HEK293 (cell line): ENCODE data around the gene JAGN1.

Experiments
- CTCF ChIA-PET: fragments of 350-600 bp; formaldehyde crosslinking; extraction: SDS; loops from one replicate; lab custom pipeline; 2021; ENCODE audit warnings: antibody characterized with exemption; lab: Yijun Ruan, JAX
- POLR2A ChIA-PET: fragments of 300-600 bp; formaldehyde crosslinking; extraction: SDS; loops from one replicate; lab custom pipeline; 2020; ENCODE audit warnings: antibody characterized with exemption, inconsistent platforms; lab: Yijun Ruan, JAX
- H3K27ac ChIP-seq: fragments of 200-500 bp; sonication (Bioruptor generic); 2 replicates; pipeline ENCODE4 v1.5.1; 2014; ENCODE audit warnings: low read depth, low read length, control low read depth, inconsistent platforms; ENCODE audit errors: extremely low read depth
- H3K36me3 ChIP-seq, 2 experiments: fragments of 200-500 bp in 1 of 2; sonication (Bioruptor generic) in 1 of 2; 1 replicate in 1 of 2; 2 replicates in 1 of 2; pipeline ENCODE4 v1.5.1; 2014 to 2017; ENCODE audit warnings: inconsistent platforms in 2 of 2, low read length in 2 of 2; ENCODE audit not compliant: control insufficient read depth in 2 of 2, insufficient read depth in 1 of 2
- H3K4me1 ChIP-seq: fragments of 200-500 bp; sonication (Bioruptor generic); 2 replicates; pipeline ENCODE4 v1.5.1; 2014; ENCODE audit warnings: mild to moderate bottlenecking, low read length, inconsistent platforms; ENCODE audit not compliant: control insufficient read depth, insufficient read depth
- H3K4me3 ChIP-seq: 2 replicates; pipeline ENCODE4 v1.5.1; 2011; ENCODE audit warnings: low read depth, mild to moderate bottlenecking, control low read depth, low read length, moderate library complexity
- H3K9me3 ChIP-seq: fragments of 200-500 bp; sonication (Bioruptor generic); 2 replicates; pipeline ENCODE4 v1.5.1; 2014; ENCODE audit warnings: low read depth, low read length, inconsistent platforms; ENCODE audit not compliant: control insufficient read depth, insufficient read depth
- OSR2 ChIP-seq: fragments of 450-650 bp; formaldehyde crosslinking; IDR thresholded peaks from 2 replicates; pipeline ENCODE4 v1.5.1; 2016; ENCODE audit warnings: missing biosample characterization, missing genetic modification characterization
- WT1 ChIP-seq: fragments of 450-650 bp; formaldehyde crosslinking; IDR thresholded peaks from 2 replicates; pipeline ENCODE4 v1.5.1; 2016; ENCODE audit warnings: missing biosample characterization, missing genetic modification characterization
- ZBTB8A ChIP-seq: fragments of 450-650 bp; formaldehyde crosslinking; IDR thresholded peaks from 2 replicates; pipeline ENCODE4 v1.5.1; 2016; ENCODE audit warnings: missing biosample characterization, missing genetic modification characterization
- ZNF133 ChIP-seq: fragments of 450-650 bp; formaldehyde crosslinking; IDR thresholded peaks from 2 replicates; pipeline ENCODE4 v1.5.1; 2016; ENCODE audit warnings: missing biosample characterization, missing genetic modification characterization
- ZNF146 ChIP-seq: fragments of 450-650 bp; formaldehyde crosslinking; IDR thresholded peaks from 2 replicates; pipeline ENCODE4 v1.5.1; 2016; ENCODE audit warnings: missing biosample characterization, missing genetic modification characterization
- ZNF2 ChIP-seq: fragments of 450-650 bp; formaldehyde crosslinking; IDR thresholded peaks from 2 replicates; pipeline ENCODE4 v1.5.1; 2016; ENCODE audit warnings: missing biosample characterization, missing genetic modification characterization
- ZNF302 ChIP-seq: fragments of 450-650 bp; formaldehyde crosslinking; IDR thresholded peaks from 2 replicates; pipeline ENCODE4 v1.5.1; 2016; ENCODE audit warnings: missing biosample characterization, missing genetic modification characterization, low read depth
- ZNF391 ChIP-seq: fragments of 450-650 bp; formaldehyde crosslinking; IDR thresholded peaks from 2 replicates; pipeline ENCODE4 v1.5.1; 2016; ENCODE audit warnings: low read depth, missing biosample characterization, missing genetic modification characterization, borderline replicate concordance
- ZNF404 ChIP-seq: fragments of 450-650 bp; formaldehyde crosslinking; IDR thresholded peaks from 2 replicates; pipeline ENCODE4 v1.5.1; 2017; ENCODE audit warnings: missing biosample characterization, missing genetic modification characterization
- ZNF626 ChIP-seq: fragments of 450-650 bp; sonication (Bioruptor Pico); formaldehyde crosslinking; IDR thresholded peaks from 2 replicates; pipeline ENCODE4 v1.5.1; 2018; ENCODE audit warnings: missing biosample characterization, missing genetic modification characterization, inconsistent platforms
- ZNF707 ChIP-seq: fragments of 450-650 bp; formaldehyde crosslinking; IDR thresholded peaks from 2 replicates; pipeline ENCODE4 v1.5.1; 2016; ENCODE audit warnings: missing biosample characterization, missing genetic modification characterization
- ZNF785 ChIP-seq: fragments of 450-650 bp; formaldehyde crosslinking; IDR thresholded peaks from 2 replicates; pipeline ENCODE4 v1.5.1; 2016; ENCODE audit warnings: missing biosample characterization, missing genetic modification characterization
- ZNF791 ChIP-seq: fragments of 450-650 bp; formaldehyde crosslinking; IDR thresholded peaks from 2 replicates; pipeline ENCODE4 v1.5.1; 2016; ENCODE audit warnings: missing biosample characterization, missing genetic modification characterization
- ZSCAN16 ChIP-seq: fragments of 450-650 bp; formaldehyde crosslinking; IDR thresholded peaks from 2 replicates; pipeline ENCODE4 v1.5.1; 2016; ENCODE audit warnings: missing biosample characterization, missing genetic modification characterization
- TF ChIP-seq, protein P1 (sequence below): fragments of 450-650 bp; formaldehyde crosslinking; IDR thresholded peaks from 2 replicates; pipeline ENCODE4 v1.5.1; 2016; ENCODE audit warnings: missing biosample characterization, missing genetic modification characterization, borderline replicate concordance
- TF ChIP-seq, protein P2 (sequence below): fragments of 450-650 bp; formaldehyde crosslinking; IDR thresholded peaks from 2 replicates; pipeline ENCODE4 v1.5.1; 2017; ENCODE audit warnings: missing biosample characterization, missing genetic modification characterization
- TF ChIP-seq, protein P3 (sequence below): fragments of 450-650 bp; formaldehyde crosslinking; IDR thresholded peaks from 2 replicates; pipeline ENCODE4 v1.5.1; 2016; ENCODE audit warnings: missing biosample characterization, missing genetic modification characterization
- TF ChIP-seq, protein P4 (sequence below): fragments of 450-650 bp; formaldehyde crosslinking; conservative IDR thresholded peaks from 2 replicates; pipeline ENCODE4 v1.5.1; 2016; ENCODE audit warnings: low read depth, missing biosample characterization, missing genetic modification characterization
- TF ChIP-seq, protein P5 (sequence below): fragments of 450-650 bp; formaldehyde crosslinking; IDR thresholded peaks from 2 replicates; pipeline ENCODE4 v1.5.1; 2016; ENCODE audit warnings: missing biosample characterization, missing genetic modification characterization
- TF ChIP-seq, protein P6 (sequence below): fragments of 450-650 bp; IDR thresholded peaks from 2 replicates; pipeline ENCODE4 v1.5.1; 2018; ENCODE audit warnings: missing biosample characterization, mild to moderate bottlenecking, missing genetic modification characterization
- TF ChIP-seq, protein P7 (sequence below): fragments of 450-650 bp; formaldehyde crosslinking; IDR thresholded peaks from 2 replicates; pipeline ENCODE4 v1.5.1; 2016; ENCODE audit warnings: missing biosample characterization, missing genetic modification characterization, borderline replicate concordance

Gene JAGN1

DNA sequence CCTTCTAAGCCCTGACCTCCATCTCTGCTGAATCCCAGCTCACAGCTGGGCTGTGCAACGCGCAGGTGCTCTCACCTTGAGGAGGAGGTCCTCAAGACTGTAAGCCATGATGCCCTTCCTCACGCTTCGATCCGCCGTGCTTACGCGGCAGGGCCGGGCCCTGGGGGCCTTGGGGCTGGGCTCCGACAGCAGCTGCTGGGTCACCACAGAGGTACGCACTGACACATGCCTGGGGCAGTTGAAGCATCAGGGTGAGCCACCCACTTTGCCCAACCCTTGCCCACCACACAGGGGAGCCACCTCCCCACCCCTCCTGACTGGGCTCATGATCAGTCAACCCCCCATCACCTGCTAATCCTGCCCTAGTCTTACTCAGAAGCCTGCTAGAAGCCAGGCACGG lies 13.4 kb upstream of the JAGN1 start (continued):
- TF ChIP-seq, protein P1, sequence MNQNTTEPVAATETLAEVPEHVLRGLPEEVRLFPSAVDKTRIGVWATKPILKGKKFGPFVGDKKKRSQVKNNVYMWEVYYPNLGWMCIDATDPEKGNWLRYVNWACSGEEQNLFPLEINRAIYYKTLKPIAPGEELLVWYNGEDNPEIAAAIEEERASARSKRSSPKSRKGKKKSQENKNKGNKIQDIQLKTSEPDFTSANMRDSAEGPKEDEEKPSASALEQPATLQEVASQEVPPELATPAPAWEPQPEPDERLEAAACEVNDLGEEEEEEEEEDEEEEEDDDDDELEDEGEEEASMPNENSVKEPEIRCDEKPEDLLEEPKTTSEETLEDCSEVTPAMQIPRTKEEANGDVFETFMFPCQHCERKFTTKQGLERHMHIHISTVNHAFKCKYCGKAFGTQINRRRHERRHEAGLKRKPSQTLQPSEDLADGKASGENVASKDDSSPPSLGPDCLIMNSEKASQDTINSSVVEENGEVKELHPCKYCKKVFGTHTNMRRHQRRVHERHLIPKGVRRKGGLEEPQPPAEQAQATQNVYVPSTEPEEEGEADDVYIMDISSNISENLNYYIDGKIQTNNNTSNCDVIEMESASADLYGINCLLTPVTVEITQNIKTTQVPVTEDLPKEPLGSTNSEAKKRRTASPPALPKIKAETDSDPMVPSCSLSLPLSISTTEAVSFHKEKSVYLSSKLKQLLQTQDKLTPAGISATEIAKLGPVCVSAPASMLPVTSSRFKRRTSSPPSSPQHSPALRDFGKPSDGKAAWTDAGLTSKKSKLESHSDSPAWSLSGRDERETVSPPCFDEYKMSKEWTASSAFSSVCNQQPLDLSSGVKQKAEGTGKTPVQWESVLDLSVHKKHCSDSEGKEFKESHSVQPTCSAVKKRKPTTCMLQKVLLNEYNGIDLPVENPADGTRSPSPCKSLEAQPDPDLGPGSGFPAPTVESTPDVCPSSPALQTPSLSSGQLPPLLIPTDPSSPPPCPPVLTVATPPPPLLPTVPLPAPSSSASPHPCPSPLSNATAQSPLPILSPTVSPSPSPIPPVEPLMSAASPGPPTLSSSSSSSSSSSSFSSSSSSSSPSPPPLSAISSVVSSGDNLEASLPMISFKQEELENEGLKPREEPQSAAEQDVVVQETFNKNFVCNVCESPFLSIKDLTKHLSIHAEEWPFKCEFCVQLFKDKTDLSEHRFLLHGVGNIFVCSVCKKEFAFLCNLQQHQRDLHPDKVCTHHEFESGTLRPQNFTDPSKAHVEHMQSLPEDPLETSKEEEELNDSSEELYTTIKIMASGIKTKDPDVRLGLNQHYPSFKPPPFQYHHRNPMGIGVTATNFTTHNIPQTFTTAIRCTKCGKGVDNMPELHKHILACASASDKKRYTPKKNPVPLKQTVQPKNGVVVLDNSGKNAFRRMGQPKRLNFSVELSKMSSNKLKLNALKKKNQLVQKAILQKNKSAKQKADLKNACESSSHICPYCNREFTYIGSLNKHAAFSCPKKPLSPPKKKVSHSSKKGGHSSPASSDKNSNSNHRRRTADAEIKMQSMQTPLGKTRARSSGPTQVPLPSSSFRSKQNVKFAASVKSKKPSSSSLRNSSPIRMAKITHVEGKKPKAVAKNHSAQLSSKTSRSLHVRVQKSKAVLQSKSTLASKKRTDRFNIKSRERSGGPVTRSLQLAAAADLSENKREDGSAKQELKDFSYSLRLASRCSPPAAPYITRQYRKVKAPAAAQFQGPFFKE (tag by site-specific recombination): no peak
- TF ChIP-seq ZNF404 (no peak), OSR2 (tag by site-specific recombination) (no peak), ZNF391 (tag by site-specific recombination) (no peak), ZNF791 (tag by site-specific recombination) (no peak), ZNF302 (no peak)

DNA sequence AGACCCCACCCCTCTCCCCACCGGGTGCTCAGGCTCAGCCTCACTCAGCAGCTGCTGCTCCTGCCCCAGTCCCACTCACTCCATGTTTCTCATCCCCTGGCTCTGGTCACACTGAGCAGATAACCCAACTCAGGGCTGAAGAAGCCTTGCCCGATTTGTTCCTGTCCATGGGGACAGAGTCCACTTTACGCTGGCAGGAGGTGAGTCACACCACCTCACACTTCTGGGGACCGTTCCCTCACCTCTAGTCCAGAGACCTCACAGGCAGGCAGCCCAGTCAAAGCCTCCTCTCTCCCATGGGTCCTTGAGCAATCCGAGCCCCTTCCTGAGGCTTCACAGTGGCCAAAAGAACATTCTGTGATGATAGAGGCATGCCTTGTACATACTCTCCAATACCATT lies 11.7 kb upstream of the JAGN1 start:
- Histone ChIP-seq H3K4me3 (no peak overlapping the region), H3K9me3 (no peaks in the 10 kb centered on the region), H3K27ac (no peak overlapping the region), H3K4me1 (no peaks in the 10 kb centered on the region), H3K36me3 (no peaks in the 10 kb centered on the region)
- ChIA-PET POLR2A (interaction anchor here (2.1 kb wide), 1 partner anchor 54 kb away, joined by 4 read pairs; the partner anchor contains the start of gene CRELD1), CTCF (no interaction called here)
- TF ChIP-seq, protein P2, sequence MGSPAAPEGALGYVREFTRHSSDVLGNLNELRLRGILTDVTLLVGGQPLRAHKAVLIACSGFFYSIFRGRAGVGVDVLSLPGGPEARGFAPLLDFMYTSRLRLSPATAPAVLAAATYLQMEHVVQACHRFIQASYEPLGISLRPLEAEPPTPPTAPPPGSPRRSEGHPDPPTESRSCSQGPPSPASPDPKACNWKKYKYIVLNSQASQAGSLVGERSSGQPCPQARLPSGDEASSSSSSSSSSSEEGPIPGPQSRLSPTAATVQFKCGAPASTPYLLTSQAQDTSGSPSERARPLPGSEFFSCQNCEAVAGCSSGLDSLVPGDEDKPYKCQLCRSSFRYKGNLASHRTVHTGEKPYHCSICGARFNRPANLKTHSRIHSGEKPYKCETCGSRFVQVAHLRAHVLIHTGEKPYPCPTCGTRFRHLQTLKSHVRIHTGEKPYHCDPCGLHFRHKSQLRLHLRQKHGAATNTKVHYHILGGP: no peak
- no peak for TF ChIP-seq ZNF626 (tag by site-specific recombination)
- no peak for TF ChIP-seq WT1 (tag by site-specific recombination)
- no peak for TF ChIP-seq ZNF785
- no peak for TF ChIP-seq ZNF2 (tag by site-specific recombination)
- no peak for TF ChIP-seq ZSCAN16 (tag by site-specific recombination)
- TF ChIP-seq, protein P3, sequence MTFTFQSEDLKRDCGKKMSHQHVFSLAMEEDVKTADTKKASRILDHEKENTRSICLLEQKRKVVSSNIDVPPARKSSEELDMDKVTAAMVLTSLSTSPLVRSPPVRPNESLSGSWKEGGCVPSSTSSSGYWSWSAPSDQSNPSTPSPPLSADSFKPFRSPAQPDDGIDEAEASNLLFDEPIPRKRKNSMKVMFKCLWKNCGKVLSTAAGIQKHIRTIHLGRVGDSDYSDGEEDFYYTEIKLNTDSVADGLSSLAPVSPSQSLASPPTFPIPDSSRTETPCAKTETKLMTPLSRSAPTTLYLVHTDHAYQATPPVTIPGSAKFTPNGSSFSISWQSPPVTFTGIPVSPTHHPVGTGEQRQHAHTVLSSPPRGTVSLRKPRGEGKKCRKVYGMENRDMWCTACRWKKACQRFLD: no peak
- no peak for TF ChIP-seq ZNF707 (tag by site-specific recombination)
- TF ChIP-seq ZBTB8A (tag by site-specific recombination): no peak
- no peak for TF ChIP-seq ZNF146 (tag by site-specific recombination)
- TF ChIP-seq, protein P4, sequence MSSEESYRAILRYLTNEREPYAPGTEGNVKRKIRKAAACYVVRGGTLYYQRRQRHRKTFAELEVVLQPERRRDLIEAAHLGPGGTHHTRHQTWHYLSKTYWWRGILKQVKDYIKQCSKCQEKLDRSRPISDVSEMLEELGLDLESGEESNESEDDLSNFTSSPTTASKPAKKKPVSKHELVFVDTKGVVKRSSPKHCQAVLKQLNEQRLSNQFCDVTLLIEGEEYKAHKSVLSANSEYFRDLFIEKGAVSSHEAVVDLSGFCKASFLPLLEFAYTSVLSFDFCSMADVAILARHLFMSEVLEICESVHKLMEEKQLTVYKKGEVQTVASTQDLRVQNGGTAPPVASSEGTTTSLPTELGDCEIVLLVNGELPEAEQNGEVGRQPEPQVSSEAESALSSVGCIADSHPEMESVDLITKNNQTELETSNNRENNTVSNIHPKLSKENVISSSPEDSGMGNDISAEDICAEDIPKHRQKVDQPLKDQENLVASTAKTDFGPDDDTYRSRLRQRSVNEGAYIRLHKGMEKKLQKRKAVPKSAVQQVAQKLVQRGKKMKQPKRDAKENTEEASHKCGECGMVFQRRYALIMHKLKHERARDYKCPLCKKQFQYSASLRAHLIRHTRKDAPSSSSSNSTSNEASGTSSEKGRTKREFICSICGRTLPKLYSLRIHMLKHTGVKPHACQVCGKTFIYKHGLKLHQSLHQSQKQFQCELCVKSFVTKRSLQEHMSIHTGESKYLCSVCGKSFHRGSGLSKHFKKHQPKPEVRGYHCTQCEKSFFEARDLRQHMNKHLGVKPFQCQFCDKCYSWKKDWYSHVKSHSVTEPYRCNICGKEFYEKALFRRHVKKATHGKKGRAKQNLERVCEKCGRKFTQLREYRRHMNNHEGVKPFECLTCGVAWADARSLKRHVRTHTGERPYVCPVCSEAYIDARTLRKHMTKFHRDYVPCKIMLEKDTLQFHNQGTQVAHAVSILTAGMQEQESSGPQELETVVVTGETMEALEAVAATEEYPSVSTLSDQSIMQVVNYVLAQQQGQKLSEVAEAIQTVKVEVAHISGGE (tag by site-specific recombination): no peak
- TF ChIP-seq ZNF133: no peak
- TF ChIP-seq, protein P5, sequence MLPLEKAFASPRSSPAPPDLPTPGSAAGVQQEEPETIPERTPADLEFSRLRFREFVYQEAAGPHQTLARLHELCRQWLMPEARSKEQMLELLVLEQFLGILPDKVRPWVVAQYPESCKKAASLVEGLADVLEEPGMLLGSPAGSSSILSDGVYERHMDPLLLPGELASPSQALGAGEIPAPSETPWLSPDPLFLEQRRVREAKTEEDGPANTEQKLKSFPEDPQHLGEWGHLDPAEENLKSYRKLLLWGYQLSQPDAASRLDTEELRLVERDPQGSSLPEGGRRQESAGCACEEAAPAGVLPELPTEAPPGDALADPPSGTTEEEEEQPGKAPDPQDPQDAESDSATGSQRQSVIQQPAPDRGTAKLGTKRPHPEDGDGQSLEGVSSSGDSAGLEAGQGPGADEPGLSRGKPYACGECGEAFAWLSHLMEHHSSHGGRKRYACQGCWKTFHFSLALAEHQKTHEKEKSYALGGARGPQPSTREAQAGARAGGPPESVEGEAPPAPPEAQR (tag by site-specific recombination): no peak
- TF ChIP-seq, protein P6, sequence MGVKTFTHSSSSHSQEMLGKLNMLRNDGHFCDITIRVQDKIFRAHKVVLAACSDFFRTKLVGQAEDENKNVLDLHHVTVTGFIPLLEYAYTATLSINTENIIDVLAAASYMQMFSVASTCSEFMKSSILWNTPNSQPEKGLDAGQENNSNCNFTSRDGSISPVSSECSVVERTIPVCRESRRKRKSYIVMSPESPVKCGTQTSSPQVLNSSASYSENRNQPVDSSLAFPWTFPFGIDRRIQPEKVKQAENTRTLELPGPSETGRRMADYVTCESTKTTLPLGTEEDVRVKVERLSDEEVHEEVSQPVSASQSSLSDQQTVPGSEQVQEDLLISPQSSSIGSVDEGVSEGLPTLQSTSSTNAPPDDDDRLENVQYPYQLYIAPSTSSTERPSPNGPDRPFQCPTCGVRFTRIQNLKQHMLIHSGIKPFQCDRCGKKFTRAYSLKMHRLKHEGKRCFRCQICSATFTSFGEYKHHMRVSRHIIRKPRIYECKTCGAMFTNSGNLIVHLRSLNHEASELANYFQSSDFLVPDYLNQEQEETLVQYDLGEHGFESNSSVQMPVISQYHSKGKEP: no peak
- TF ChIP-seq, protein P7, sequence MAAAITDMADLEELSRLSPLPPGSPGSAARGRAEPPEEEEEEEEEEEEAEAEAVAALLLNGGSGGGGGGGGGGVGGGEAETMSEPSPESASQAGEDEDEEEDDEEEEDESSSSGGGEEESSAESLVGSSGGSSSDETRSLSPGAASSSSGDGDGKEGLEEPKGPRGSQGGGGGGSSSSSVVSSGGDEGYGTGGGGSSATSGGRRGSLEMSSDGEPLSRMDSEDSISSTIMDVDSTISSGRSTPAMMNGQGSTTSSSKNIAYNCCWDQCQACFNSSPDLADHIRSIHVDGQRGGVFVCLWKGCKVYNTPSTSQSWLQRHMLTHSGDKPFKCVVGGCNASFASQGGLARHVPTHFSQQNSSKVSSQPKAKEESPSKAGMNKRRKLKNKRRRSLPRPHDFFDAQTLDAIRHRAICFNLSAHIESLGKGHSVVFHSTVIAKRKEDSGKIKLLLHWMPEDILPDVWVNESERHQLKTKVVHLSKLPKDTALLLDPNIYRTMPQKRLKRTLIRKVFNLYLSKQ (tag by site-specific recombination): no peak
